WTC11 (cell line): ENCODE measurements around the gene BRAF. TPM values are rescaled to one million over a fixed set of nuclear protein-coding genes. Genes with fewer than 3 reads are reported as not detected.

Experiments used
- ATAC-seq: fragments of 200-7000 bp; cut with Tn5 transposase; 2 replicates; pipeline ENCODE4 v1.10.0; 2021; ENCODE audit warnings: mild to moderate bottlenecking, moderate library complexity
- CTCF ChIA-PET: fragments of 300-600 bp; sonication (Branson Sonifier 250); formaldehyde crosslinking; loops from one replicate; lab custom pipeline; 2021; ENCODE audit warnings: antibody characterized with exemption; lab: Charles Lee
- POLR2A ChIA-PET: fragments of 350-600 bp; sonication (Branson Sonifier 250); formaldehyde crosslinking; loops from one replicate; lab custom pipeline; 2021; ENCODE audit warnings: antibody characterized with exemption; lab: Charles Lee
- DNase-seq: peaks from one replicate; pipeline ENCODE4 v3.0.0; 2021; ENCODE audit warnings: low spot score
- H3K27ac Mint-ChIP-seq: 2 replicates; pipeline ENCODE4 v1.8.0; 2021; ENCODE audit warnings: mixed read lengths
- H3K27me3 Mint-ChIP-seq: 2 replicates; pipeline ENCODE4 v1.8.0; 2021; ENCODE audit warnings: low read depth, mild to moderate bottlenecking, moderate library complexity, mixed read lengths
- H3K36me3 Mint-ChIP-seq: 2 replicates; pipeline ENCODE4 v1.8.0; 2021; ENCODE audit warnings: mixed read lengths
- H3K4me1 Mint-ChIP-seq: 2 replicates; pipeline ENCODE4 v1.8.0; 2022; ENCODE audit warnings: mixed read lengths
- H3K4me3 Mint-ChIP-seq: 2 replicates; pipeline ENCODE4 v1.8.0; 2021; ENCODE audit warnings: mild to moderate bottlenecking, moderate library complexity, mixed read lengths
- H3K9me3 Mint-ChIP-seq: 2 replicates; pipeline ENCODE4 v1.8.0; 2021; ENCODE audit warnings: mixed read lengths
- E2F1 ChIP-seq: sonication (generic); formaldehyde crosslinking; IDR thresholded peaks from 2 replicates; pipeline ENCODE4 v1.8.0; 2022; ENCODE audit warnings: mild to moderate bottlenecking, missing genetic modification reagents
- E2F4 ChIP-seq: sonication (generic); formaldehyde crosslinking; IDR thresholded peaks from 2 replicates; pipeline ENCODE4 v1.8.1; 2022; ENCODE audit warnings: low read depth, mild to moderate bottlenecking, moderate library complexity, missing genetic modification reagents, borderline replicate concordance
- E2F5 ChIP-seq: sonication (generic); formaldehyde crosslinking; IDR thresholded peaks from 2 replicates; pipeline ENCODE4 v1.8.1; 2022; ENCODE audit warnings: mild to moderate bottlenecking, moderate library complexity, missing genetic modification reagents
- ERG ChIP-seq: fragments of 250-450 bp; sonication (Bioruptor Pico); IDR thresholded peaks from 2 replicates; pipeline ENCODE4 v1.8.0; 2021; ENCODE audit warnings: mild to moderate bottlenecking
- ETV6 ChIP-seq: sonication (generic); formaldehyde crosslinking; IDR thresholded peaks from 2 replicates; pipeline ENCODE4 v1.8.1; 2022; ENCODE audit warnings: mild to moderate bottlenecking, missing genetic modification reagents
- FOXJ3 ChIP-seq: sonication (generic); formaldehyde crosslinking; IDR thresholded peaks from 2 replicates; pipeline ENCODE4 v1.9.0; 2021; ENCODE audit warnings: missing genetic modification reagents, mild to moderate bottlenecking, borderline replicate concordance
- FOXP1 ChIP-seq: sonication (generic); formaldehyde crosslinking; IDR thresholded peaks from 2 replicates; pipeline ENCODE4 v1.8.0; 2022; ENCODE audit warnings: missing genetic modification reagents, mild to moderate bottlenecking, moderate library complexity, borderline replicate concordance
- HMGA2 ChIP-seq: fragments of 250-450 bp; sonication (Bioruptor Pico); IDR thresholded peaks from 2 replicates; pipeline ENCODE4 v1.4.0; 2021; ENCODE audit warnings: mild to moderate bottlenecking, moderate library complexity
- KAT7 ChIP-seq: sonication (generic); formaldehyde crosslinking; IDR thresholded peaks from 2 replicates; pipeline ENCODE4 v1.8.1; 2023; ENCODE audit warnings: missing genetic modification reagents, mild to moderate bottlenecking, borderline replicate concordance
- NR1H2 ChIP-seq: sonication (generic); formaldehyde crosslinking; IDR thresholded peaks from 2 replicates; pipeline ENCODE4 v1.9.0; 2021; ENCODE audit warnings: mild to moderate bottlenecking, moderate library complexity, missing genetic modification reagents
- RORB ChIP-seq: fragments of 250-450 bp; sonication (Bioruptor Pico); IDR thresholded peaks from 2 replicates; pipeline ENCODE4 v1.9.0; 2021; ENCODE audit warnings: mild to moderate bottlenecking
- ZNF263 ChIP-seq: sonication (generic); formaldehyde crosslinking; IDR thresholded peaks from 2 replicates; pipeline ENCODE4 v1.8.1; 2022; ENCODE audit warnings: low read depth, mild to moderate bottlenecking, moderate library complexity, missing genetic modification reagents
- ZNF317 ChIP-seq: sonication (generic); formaldehyde crosslinking; IDR thresholded peaks from 2 replicates; pipeline ENCODE4 v1.8.1; 2023; ENCODE audit warnings: low read depth, mild to moderate bottlenecking, moderate library complexity, missing genetic modification reagents, borderline replicate concordance
- ZNF416 ChIP-seq: fragments of 250-450 bp; sonication (Bioruptor Pico); IDR thresholded peaks from 2 replicates; pipeline ENCODE4 v1.9.0; 2021; ENCODE audit warnings: mild to moderate bottlenecking, inconsistent platforms
- ZNF512 ChIP-seq: sonication (generic); formaldehyde crosslinking; IDR thresholded peaks from 2 replicates; pipeline ENCODE4 v1.8.1; 2022; ENCODE audit warnings: missing genetic modification reagents, borderline replicate concordance
- ZNF532 ChIP-seq: fragments of 250-450 bp; sonication (Bioruptor Pico); IDR thresholded peaks from 2 replicates; pipeline ENCODE4 v1.9.0; 2021; ENCODE audit warnings: mild to moderate bottlenecking, borderline replicate concordance
- ZNF671 ChIP-seq: fragments of 250-450 bp; sonication (Bioruptor Pico); IDR thresholded peaks from 2 replicates; pipeline ENCODE4 v1.8.0; 2021; ENCODE audit warnings: mild to moderate bottlenecking
- total RNA-seq: library from RNA; stranded (reverse); gene quantifications from 3 replicates; pipeline ENCODE4 v1.2.3, GENCODE V29; 2021

The BRAF gene
- total RNA-seq, 1 experiment from 2014 or later, result 29.2 TPM

GRCh38 chr7:140734096-140734495 lies 190.6 kb downstream of the BRAF start:
- Mint-ChIP-seq H3K9me3 (no peaks in the 10 kb centered on the region), H3K4me3 (no peak overlapping the region), H3K27me3 (no peaks in the 10 kb centered on the region), H3K4me1 (peaks cover 5% of the 10 kb centered on the region), H3K36me3 (peaks cover 5% of the 10 kb centered on the region), H3K27ac (no peak overlapping the region)
- ChIA-PET CTCF (interaction anchor here (0.7 to 1.4 kb wide), 2 partner anchors 77 to 235 kb away, joined by 3 to 8 read pairs; no protein-coding TSS in a partner anchor), POLR2A (interaction anchor here (0.7 kb wide), 1 partner anchor 114 kb away, joined by 3 read pairs; no protein-coding TSS in a partner anchor)
- TF ChIP-seq ZNF532 (CRISPR knock-in tag) (no peak), HMGA2 (CRISPR knock-in tag) (no peak), RORB (no peak), E2F5 (CRISPR knock-in tag) (no peak), E2F1 (CRISPR knock-in tag) (no peak), ETV6 (CRISPR knock-in tag) (no peak), ZNF416 (CRISPR knock-in tag) (no peak), KAT7 (CRISPR knock-in tag) (no peak), ZNF263 (CRISPR knock-in tag) (no peak), ZNF317 (CRISPR knock-in tag) (no peak), E2F4 (no peak), FOXJ3 (CRISPR knock-in tag) (no peak), ZNF671 (no peak), NR1H2 (CRISPR knock-in tag) (no peak), ERG (no peak), ZNF512 (no peak), FOXP1 (CRISPR knock-in tag) (no peak)
- ATAC-seq (no peak), DNase-seq (no peak)
